GM12878 (cell line): ENCODE data around the gene ZNF335. TPM values are rescaled to one million over a fixed set of nuclear protein-coding genes. Genes with fewer than 3 reads are reported as not detected.
A peak's percentile ranks its signal among the peaks of the same experiment; 100 is the strongest.

Source experiments
- ASH2L ChIP-seq: fragments of 300-600, 200-600 bp; sonication (generic); IDR thresholded peaks from 2 replicates; pipeline ENCODE4 v1.6.1; 2017; ENCODE audit warnings: low read depth, mild to moderate bottlenecking, borderline replicate concordance
- BHLHE40 ChIP-seq, 2 experiments: fragments of 450-650 bp in 1 of 2; IDR thresholded peaks; 2 replicates each; pipeline ENCODE4 v1.6.1; 2011 to 2017; ENCODE audit warnings: low read depth in 2 of 2, borderline replicate concordance in 1 of 2, improper control_type of control experiment in 1 of 2, low read length in 1 of 2, mild to moderate bottlenecking in 1 of 2
- BMI1 ChIP-seq: fragments of 450-650 bp; IDR thresholded peaks from 2 replicates; pipeline ENCODE4 v1.6.1; 2016; ENCODE audit warnings: mild to moderate bottlenecking, moderate library complexity, borderline replicate concordance
- E2F8 ChIP-seq: fragments of 450-650 bp; IDR thresholded peaks from 2 replicates; pipeline ENCODE4 v1.6.1; 2018; ENCODE audit warnings: mild to moderate bottlenecking, low read depth, moderate library complexity; ENCODE audit not compliant: partially characterized antibody
- E4F1 ChIP-seq: fragments of 450-650 bp; IDR thresholded peaks from 2 replicates; pipeline ENCODE4 v1.6.1; 2018; ENCODE audit warnings: borderline replicate concordance, mild to moderate bottlenecking; ENCODE audit not compliant: partially characterized antibody
- HDAC6 ChIP-seq: fragments of 200-600 bp; sonication (generic); IDR thresholded peaks from one replicate; pipeline ENCODE4 v1.8.0; 2017; ENCODE audit warnings: antibody characterized with exemption; ENCODE audit not compliant: unreplicated experiment
- JUNB ChIP-seq: IDR thresholded peaks from 2 replicates; pipeline ENCODE4 v1.6.1; 2016; ENCODE audit warnings: antibody characterized with exemption, mild to moderate bottlenecking
- NFIC ChIP-seq: IDR thresholded peaks from 2 replicates; pipeline ENCODE4 v1.6.1; 2012; ENCODE audit warnings: low read depth, mild to moderate bottlenecking, inconsistent platforms, low read length, moderate library complexity
- NR2F1 ChIP-seq: fragments of 450-650 bp; conservative IDR thresholded peaks from 2 replicates; pipeline ENCODE4 v1.6.1; 2017; ENCODE audit warnings: mild to moderate bottlenecking
- POLR2A ChIP-seq: IDR thresholded peaks from 2 replicates; pipeline ENCODE4 v1.6.1; 2011; ENCODE audit warnings: low read depth, mild to moderate bottlenecking, low read length
- RB1 ChIP-seq: fragments of 450-650 bp; formaldehyde crosslinking; IDR thresholded peaks from 2 replicates; pipeline ENCODE4 v1.6.1; 2017; ENCODE audit warnings: mild to moderate bottlenecking, borderline replicate concordance
- REST ChIP-seq: IDR thresholded peaks from 2 replicates; pipeline ENCODE4 v1.6.1; 2012; ENCODE audit warnings: mild to moderate bottlenecking, low read depth, low read length
- RFX5 ChIP-seq: IDR thresholded peaks from 2 replicates; pipeline ENCODE4 v1.6.1; 2011; ENCODE audit warnings: low read depth, low read length, improper control_type of control experiment
- USF1 ChIP-seq: IDR thresholded peaks from 2 replicates; pipeline ENCODE4 v1.6.1; 2011; ENCODE audit warnings: borderline replicate concordance, low read depth, mild to moderate bottlenecking, moderate library complexity, mixed read lengths, low read length; ENCODE audit not compliant: insufficient read depth; ENCODE audit errors: extremely low read length
- WRNIP1 ChIP-seq: IDR thresholded peaks from 2 replicates; pipeline ENCODE4 v1.6.1; 2011; ENCODE audit warnings: low read depth, low read length, improper control_type of control experiment, borderline replicate concordance
- ZNF274 ChIP-seq: IDR thresholded peaks from one replicate; pipeline ENCODE4 v1.8.0; 2011; ENCODE audit not compliant: insufficient read length, insufficient read depth
- ZNF384 ChIP-seq: IDR thresholded peaks from 2 replicates; pipeline ENCODE4 v1.6.1; 2012; ENCODE audit warnings: low read depth, mild to moderate bottlenecking, low read length, improper control_type of control experiment, borderline replicate concordance
- polyA plus RNA-seq, 11 experiments: library from polyadenylated mRNA; depleted of rRNA in 4 of 11; unstranded in 6 of 11; stranded (reverse) in 5 of 11; fragments of >200 nt; fragmentation: Nextera tagmentation in 4 of 11; fragmentation: Illumina TruSeq in 1 of 11; extraction: Ambion mirVana in 4 of 11; extraction: Trizol in 1 of 11; gene quantifications; 1 replicate in 1 of 11; 2 replicates in 10 of 11; pipeline versions ENCODE4 v1.2.1 to v1.2.3, GENCODE V29; 2011 to 2016; ENCODE audit warnings: inconsistent platforms in 2 of 11, missing spikeins in 2 of 11, low read depth in 1 of 11
- total RNA-seq, 4 experiments: library from RNA; depleted of rRNA in 3 of 4; stranded (reverse); fragments of >200 nt in 3 of 4; fragmentation: Illumina TruSeq in 1 of 4; extraction: Trizol in 1 of 4; gene quantifications; 2 replicates each; pipeline versions ENCODE4 v1.2.1 to v1.2.3, GENCODE V29; 2013 to 2021
- TF ChIP-seq, protein P1 (sequence below): fragments of 150-350 bp; IDR thresholded peaks from 2 replicates; pipeline ENCODE4 v1.6.1; 2014; ENCODE audit warnings: mild to moderate bottlenecking, low read depth, low read length

Gene ZNF335
- total and polyA plus RNA-seq, 10 of the 15 experiments (the other 5 are each of a cell fraction or from before 2014, with no cell fraction given): 0.74 to 30.1 (median 14.5) TPM

GRCh38 chr20:45935416-45936046 is 36.5 kb downstream of the ZNF335 start (continued):
- TF ChIP-seq ASH2L (no peak), BMI1 (no peak), E4F1 (no peak), ZNF384 (no peak), WRNIP1 (no peak), NFIC (no peak), NR2F1 (no peak), JUNB (0 out of 2 replicates have a peak, but pooled peaks have one; percentile 21), REST (no peak), HDAC6 (no peak), RB1 (no peak), BHLHE40 (IDR thresholded peaks at IDR 0.05; ENCODE audit: borderline replicate concordance in 1 of 2, low read depth in 2 of 2, low read length in 1 of 2) (no peak), E2F8 (no peak), USF1 (no peak), POLR2A (no peak), ZNF274 (no peak), RFX5 (no peak)
- TF ChIP-seq, protein P1, sequence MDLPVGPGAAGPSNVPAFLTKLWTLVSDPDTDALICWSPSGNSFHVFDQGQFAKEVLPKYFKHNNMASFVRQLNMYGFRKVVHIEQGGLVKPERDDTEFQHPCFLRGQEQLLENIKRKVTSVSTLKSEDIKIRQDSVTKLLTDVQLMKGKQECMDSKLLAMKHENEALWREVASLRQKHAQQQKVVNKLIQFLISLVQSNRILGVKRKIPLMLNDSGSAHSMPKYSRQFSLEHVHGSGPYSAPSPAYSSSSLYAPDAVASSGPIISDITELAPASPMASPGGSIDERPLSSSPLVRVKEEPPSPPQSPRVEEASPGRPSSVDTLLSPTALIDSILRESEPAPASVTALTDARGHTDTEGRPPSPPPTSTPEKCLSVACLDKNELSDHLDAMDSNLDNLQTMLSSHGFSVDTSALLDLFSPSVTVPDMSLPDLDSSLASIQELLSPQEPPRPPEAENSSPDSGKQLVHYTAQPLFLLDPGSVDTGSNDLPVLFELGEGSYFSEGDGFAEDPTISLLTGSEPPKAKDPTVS: no peak
